Fibroblast of mammary gland (primary cell): ENCODE data around the gene ALDH3B2.
"Not testable (repeated sequence)": the region's sequence is repeated elsewhere in the genome, so short reads cannot be mapped to it uniquely, and the experiment has no call there.

Experiments
- DNase-seq: peaks from one replicate; pipeline ENCODE4 v3.0.0-alpha.2; 2010; ENCODE audit warnings: low read depth
- H3K4me3 ChIP-seq: 2 replicates; pipeline ENCODE4 v1.5.1; 2011; ENCODE audit warnings: low read depth, mild to moderate bottlenecking, low read length, moderate library complexity; ENCODE audit not compliant: control insufficient read depth
- CTCF ChIP-seq: conservative IDR thresholded peaks from 2 replicates; pipeline ENCODE4 v1.5.1; 2011; ENCODE audit warnings: low read depth, low read length, inconsistent platforms; ENCODE audit not compliant: control insufficient read depth, insufficient read depth

The ALDH3B2 gene

GRCh38 chr11:67674442-67674871 is at the start of gene ALDH3B2:
TSS of gene ALDH3B2 (minus strand) at chr11:67674623. CDS start at chr11:67666935, 7,688 bp downstream.
- no peak for TF ChIP-seq CTCF
- no peak for DNase-seq
- no peak within 1 kb of the TSS for H3K4me3 ChIP-seq

- not testable (repeated sequence) for DNase-seq, H3K4me3 ChIP-seq
Observed at GRCh38 chr11:67723036-67723435, 48.6 kb upstream of the ALDH3B2 start.

- H3K4me3 ChIP-seq, DNase-seq: not testable (repeated sequence)
Observed at GRCh38 chr11:67716226-67716625, 41.8 kb upstream of the ALDH3B2 start.

GRCh38 chr11:67715801-67716200 is 41.4 kb upstream of the ALDH3B2 start:
- not testable (repeated sequence) for DNase-seq, H3K4me3 ChIP-seq

- not testable (repeated sequence) for DNase-seq, H3K4me3 ChIP-seq
Observed at GRCh38 chr11:67713892-67714509, 39.6 kb upstream of the ALDH3B2 start.

GRCh38 chr11:67711676-67712075 is 37.3 kb upstream of the ALDH3B2 start:
- H3K4me3 ChIP-seq, DNase-seq: not testable (repeated sequence)

- H3K4me3 ChIP-seq, DNase-seq: not testable (repeated sequence)
Observed at GRCh38 chr11:67711212-67711611, 36.8 kb upstream of the ALDH3B2 start.

- not testable (repeated sequence) for DNase-seq, H3K4me3 ChIP-seq
Observed at GRCh38 chr11:67709806-67710205, 35.4 kb upstream of the ALDH3B2 start.

GRCh38 chr11:67705264-67705663 is 30.8 kb upstream of the ALDH3B2 start:
- no peak for DNase-seq
- TF ChIP-seq CTCF: no peak
- H3K4me3 ChIP-seq: no peak overlapping the region

GRCh38 chr11:67704524-67704923 is 30.1 kb upstream of the ALDH3B2 start:
- TF ChIP-seq CTCF: no peak
- DNase-seq: no peak
- no peak overlapping the region for H3K4me3 ChIP-seq

- not testable (repeated sequence) for H3K4me3 ChIP-seq, DNase-seq
Observed at GRCh38 chr11:67703709-67704108, 29.3 kb upstream of the ALDH3B2 start.
